HepG2 (cell line): ENCODE measurements around the gene JKAMP. TPM values are rescaled to one million over a fixed set of nuclear protein-coding genes. Genes with fewer than 3 reads are reported as not detected.

Experiments
- CCAR2 ChIP-seq: fragments of 200-400 bp; formaldehyde crosslinking; optimal IDR thresholded peaks from 2 replicates; pipeline ENCODE3; 2018; ENCODE audit warnings: low read depth, mild to moderate bottlenecking, low read length, moderate library complexity
- HNRNPH1 ChIP-seq: fragments of 200-400 bp; formaldehyde crosslinking; optimal IDR thresholded peaks from 2 replicates; pipeline ENCODE3; 2017; ENCODE audit warnings: mild to moderate bottlenecking, low read depth, low read length
- MTA1 ChIP-seq: sonication (generic); formaldehyde crosslinking; IDR thresholded peaks from 2 replicates; pipeline ENCODE4 v1.4.0; 2020; ENCODE audit warnings: missing genetic modification reagents, mild to moderate bottlenecking, borderline replicate concordance
- ZBTB7B ChIP-seq: sonication (generic); formaldehyde crosslinking; IDR thresholded peaks from 2 replicates; pipeline ENCODE4 v1.4.0; 2020; ENCODE audit warnings: missing genetic modification reagents
- ZNF251 ChIP-seq: sonication (generic); formaldehyde crosslinking; IDR thresholded peaks from 2 replicates; pipeline ENCODE4 v1.9.0; 2021; ENCODE audit warnings: mild to moderate bottlenecking, missing genetic modification reagents
- ZNF629 ChIP-seq: sonication (generic); formaldehyde crosslinking; conservative IDR thresholded peaks from 2 replicates; pipeline ENCODE4 v1.5.0; 2020; ENCODE audit warnings: missing genetic modification reagents
- polyA plus RNA-seq, 8 experiments: library from polyadenylated mRNA; depleted of rRNA in 3 of 8; stranded (reverse) in 7 of 8; unstranded in 1 of 8; fragments of >200 nt; fragmentation: Illumina TruSeq in 4 of 8; extraction: Trizol in 4 of 8; gene quantifications; 2 replicates each; pipeline versions ENCODE4 v1.2.1 to v1.2.3, GENCODE V29; 2011 to 2016; ENCODE audit warnings: low read depth in 4 of 8, missing spikeins in 1 of 8, mixed read lengths in 1 of 8; ENCODE audit not compliant: insufficient read depth in 1 of 8
- total RNA-seq, 5 experiments: library from RNA; depleted of rRNA; stranded (reverse); fragments of >200 nt; fragmentation: Illumina TruSeq; extraction: Trizol; gene quantifications; 2 replicates each; pipeline ENCODE4 v1.2.3, GENCODE V29; 2016; ENCODE audit warnings: low read depth in 1 of 5
- TF ChIP-seq, protein P1 (sequence below): sonication (generic); formaldehyde crosslinking; IDR thresholded peaks from 2 replicates; pipeline ENCODE4 v1.5.0; 2020; ENCODE audit warnings: mild to moderate bottlenecking, low read depth, missing genetic modification reagents, borderline replicate concordance
- TF ChIP-seq, protein P2 (sequence below): sonication (generic); formaldehyde crosslinking; IDR thresholded peaks from 2 replicates; pipeline ENCODE4 v1.5.0; 2020; ENCODE audit warnings: missing genetic modification reagents
- TF ChIP-seq, protein P3 (sequence below): sonication (generic); formaldehyde crosslinking; IDR thresholded peaks from 2 replicates; pipeline ENCODE4 v1.8.0; 2022; ENCODE audit warnings: missing genetic modification reagents, mild to moderate bottlenecking, borderline replicate concordance
- TF ChIP-seq, protein P4 (sequence below): sonication (generic); formaldehyde crosslinking; IDR thresholded peaks from 2 replicates; pipeline ENCODE4 v1.5.0; 2020; ENCODE audit warnings: missing genetic modification reagents
- TF ChIP-seq, protein P5 (sequence below): sonication (generic); formaldehyde crosslinking; IDR thresholded peaks from 2 replicates; pipeline ENCODE4 v1.9.0; 2021; ENCODE audit warnings: missing genetic modification reagents, borderline replicate concordance
- TF ChIP-seq, protein P6 (sequence below): sonication (generic); formaldehyde crosslinking; IDR thresholded peaks from 2 replicates; pipeline ENCODE4 v1.5.0; 2020; ENCODE audit warnings: mild to moderate bottlenecking, missing genetic modification reagents, borderline replicate concordance

The JKAMP gene
- total and polyA plus RNA-seq, 2 of the 13 experiments (the other 11 are each of a cell fraction or from before 2014, with no cell fraction given), result 56.4 to 135 TPM

DNA sequence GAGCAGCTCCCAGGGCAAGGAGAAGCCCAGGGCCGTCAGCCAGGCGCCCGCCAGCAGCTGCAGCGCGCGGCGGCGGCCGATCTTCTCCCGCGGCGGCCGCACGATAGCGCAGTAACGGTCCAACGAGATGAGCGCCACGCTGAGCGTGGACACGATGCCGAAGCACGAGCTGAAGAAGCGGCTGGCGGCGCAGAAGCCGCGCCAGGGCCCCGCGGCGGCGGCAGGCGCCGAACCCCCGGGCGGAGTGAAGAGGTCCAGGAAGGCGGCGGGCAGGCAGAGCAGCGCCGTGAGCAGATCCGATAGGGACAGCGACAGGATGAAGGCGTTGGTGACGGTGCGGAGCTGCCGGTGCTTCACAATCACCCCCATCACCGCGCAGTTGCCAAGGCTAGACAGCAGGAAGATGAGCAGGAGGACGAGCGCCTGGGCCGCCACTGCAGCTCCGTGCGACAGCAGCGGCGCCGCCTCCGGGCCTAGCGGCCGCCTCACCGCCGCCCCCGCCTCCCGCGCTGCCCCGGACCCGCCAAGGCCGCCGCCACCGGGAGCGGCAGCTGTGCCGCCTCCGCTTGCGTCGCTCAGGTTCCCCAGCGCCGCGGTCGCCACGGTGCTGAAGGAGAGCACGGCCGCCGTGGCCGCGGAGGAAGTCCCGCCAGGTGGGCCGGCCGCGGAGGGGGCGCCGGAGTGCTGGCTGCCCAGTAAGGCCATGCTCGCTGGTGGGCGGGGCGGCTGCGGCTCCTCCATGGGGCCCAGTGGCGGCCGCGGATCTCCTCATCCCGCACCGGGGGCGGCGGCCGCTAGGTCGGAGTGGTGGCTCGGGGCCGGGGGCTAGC, 19.6 kb upstream of the JKAMP start (continued):
- TF ChIP-seq, protein P1, sequence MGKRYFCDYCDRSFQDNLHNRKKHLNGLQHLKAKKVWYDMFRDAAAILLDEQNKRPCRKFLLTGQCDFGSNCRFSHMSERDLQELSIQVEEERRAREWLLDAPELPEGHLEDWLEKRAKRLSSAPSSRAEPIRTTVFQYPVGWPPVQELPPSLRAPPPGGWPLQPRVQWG (CRISPR knock-in tag), result no peak
- TF ChIP-seq ZBTB7B (CRISPR knock-in tag), result no peak
- TF ChIP-seq, protein P2, sequence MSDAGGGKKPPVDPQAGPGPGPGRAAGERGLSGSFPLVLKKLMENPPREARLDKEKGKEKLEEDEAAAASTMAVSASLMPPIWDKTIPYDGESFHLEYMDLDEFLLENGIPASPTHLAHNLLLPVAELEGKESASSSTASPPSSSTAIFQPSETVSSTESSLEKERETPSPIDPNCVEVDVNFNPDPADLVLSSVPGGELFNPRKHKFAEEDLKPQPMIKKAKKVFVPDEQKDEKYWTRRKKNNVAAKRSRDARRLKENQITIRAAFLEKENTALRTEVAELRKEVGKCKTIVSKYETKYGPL (CRISPR knock-in tag), result no peak
- no peak; the same call in 1 of the 2 replicates for TF ChIP-seq MTA1 (CRISPR knock-in tag)
- TF ChIP-seq, protein P3, sequence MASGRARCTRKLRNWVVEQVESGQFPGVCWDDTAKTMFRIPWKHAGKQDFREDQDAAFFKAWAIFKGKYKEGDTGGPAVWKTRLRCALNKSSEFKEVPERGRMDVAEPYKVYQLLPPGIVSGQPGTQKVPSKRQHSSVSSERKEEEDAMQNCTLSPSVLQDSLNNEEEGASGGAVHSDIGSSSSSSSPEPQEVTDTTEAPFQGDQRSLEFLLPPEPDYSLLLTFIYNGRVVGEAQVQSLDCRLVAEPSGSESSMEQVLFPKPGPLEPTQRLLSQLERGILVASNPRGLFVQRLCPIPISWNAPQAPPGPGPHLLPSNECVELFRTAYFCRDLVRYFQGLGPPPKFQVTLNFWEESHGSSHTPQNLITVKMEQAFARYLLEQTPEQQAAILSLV (CRISPR knock-in tag), result no peak
- no peak for TF ChIP-seq ZNF629 (CRISPR knock-in tag)
- TF ChIP-seq, protein P4, sequence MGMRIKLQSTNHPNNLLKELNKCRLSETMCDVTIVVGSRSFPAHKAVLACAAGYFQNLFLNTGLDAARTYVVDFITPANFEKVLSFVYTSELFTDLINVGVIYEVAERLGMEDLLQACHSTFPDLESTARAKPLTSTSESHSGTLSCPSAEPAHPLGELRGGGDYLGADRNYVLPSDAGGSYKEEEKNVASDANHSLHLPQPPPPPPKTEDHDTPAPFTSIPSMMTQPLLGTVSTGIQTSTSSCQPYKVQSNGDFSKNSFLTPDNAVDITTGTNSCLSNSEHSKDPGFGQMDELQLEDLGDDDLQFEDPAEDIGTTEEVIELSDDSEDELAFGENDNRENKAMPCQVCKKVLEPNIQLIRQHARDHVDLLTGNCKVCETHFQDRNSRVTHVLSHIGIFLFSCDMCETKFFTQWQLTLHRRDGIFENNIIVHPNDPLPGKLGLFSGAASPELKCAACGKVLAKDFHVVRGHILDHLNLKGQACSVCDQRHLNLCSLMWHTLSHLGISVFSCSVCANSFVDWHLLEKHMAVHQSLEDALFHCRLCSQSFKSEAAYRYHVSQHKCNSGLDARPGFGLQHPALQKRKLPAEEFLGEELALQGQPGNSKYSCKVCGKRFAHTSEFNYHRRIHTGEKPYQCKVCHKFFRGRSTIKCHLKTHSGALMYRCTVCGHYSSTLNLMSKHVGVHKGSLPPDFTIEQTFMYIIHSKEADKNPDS (CRISPR knock-in tag), result no peak
- no peak for TF ChIP-seq HNRNPH1
- no peak for TF ChIP-seq CCAR2
- TF ChIP-seq, protein P5, sequence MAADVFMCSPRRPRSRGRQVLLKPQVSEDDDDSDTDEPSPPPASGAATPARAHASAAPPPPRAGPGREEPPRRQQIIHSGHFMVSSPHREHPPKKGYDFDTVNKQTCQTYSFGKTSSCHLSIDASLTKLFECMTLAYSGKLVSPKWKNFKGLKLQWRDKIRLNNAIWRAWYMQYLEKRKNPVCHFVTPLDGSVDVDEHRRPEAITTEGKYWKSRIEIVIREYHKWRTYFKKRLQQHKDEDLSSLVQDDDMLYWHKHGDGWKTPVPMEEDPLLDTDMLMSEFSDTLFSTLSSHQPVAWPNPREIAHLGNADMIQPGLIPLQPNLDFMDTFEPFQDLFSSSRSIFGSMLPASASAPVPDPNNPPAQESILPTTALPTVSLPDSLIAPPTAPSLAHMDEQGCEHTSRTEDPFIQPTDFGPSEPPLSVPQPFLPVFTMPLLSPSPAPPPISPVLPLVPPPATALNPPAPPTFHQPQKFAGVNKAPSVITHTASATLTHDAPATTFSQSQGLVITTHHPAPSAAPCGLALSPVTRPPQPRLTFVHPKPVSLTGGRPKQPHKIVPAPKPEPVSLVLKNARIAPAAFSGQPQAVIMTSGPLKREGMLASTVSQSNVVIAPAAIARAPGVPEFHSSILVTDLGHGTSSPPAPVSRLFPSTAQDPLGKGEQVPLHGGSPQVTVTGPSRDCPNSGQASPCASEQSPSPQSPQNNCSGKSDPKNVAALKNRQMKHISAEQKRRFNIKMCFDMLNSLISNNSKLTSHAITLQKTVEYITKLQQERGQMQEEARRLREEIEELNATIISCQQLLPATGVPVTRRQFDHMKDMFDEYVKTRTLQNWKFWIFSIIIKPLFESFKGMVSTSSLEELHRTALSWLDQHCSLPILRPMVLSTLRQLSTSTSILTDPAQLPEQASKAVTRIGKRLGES (CRISPR knock-in tag), result no peak
- TF ChIP-seq, protein P6, sequence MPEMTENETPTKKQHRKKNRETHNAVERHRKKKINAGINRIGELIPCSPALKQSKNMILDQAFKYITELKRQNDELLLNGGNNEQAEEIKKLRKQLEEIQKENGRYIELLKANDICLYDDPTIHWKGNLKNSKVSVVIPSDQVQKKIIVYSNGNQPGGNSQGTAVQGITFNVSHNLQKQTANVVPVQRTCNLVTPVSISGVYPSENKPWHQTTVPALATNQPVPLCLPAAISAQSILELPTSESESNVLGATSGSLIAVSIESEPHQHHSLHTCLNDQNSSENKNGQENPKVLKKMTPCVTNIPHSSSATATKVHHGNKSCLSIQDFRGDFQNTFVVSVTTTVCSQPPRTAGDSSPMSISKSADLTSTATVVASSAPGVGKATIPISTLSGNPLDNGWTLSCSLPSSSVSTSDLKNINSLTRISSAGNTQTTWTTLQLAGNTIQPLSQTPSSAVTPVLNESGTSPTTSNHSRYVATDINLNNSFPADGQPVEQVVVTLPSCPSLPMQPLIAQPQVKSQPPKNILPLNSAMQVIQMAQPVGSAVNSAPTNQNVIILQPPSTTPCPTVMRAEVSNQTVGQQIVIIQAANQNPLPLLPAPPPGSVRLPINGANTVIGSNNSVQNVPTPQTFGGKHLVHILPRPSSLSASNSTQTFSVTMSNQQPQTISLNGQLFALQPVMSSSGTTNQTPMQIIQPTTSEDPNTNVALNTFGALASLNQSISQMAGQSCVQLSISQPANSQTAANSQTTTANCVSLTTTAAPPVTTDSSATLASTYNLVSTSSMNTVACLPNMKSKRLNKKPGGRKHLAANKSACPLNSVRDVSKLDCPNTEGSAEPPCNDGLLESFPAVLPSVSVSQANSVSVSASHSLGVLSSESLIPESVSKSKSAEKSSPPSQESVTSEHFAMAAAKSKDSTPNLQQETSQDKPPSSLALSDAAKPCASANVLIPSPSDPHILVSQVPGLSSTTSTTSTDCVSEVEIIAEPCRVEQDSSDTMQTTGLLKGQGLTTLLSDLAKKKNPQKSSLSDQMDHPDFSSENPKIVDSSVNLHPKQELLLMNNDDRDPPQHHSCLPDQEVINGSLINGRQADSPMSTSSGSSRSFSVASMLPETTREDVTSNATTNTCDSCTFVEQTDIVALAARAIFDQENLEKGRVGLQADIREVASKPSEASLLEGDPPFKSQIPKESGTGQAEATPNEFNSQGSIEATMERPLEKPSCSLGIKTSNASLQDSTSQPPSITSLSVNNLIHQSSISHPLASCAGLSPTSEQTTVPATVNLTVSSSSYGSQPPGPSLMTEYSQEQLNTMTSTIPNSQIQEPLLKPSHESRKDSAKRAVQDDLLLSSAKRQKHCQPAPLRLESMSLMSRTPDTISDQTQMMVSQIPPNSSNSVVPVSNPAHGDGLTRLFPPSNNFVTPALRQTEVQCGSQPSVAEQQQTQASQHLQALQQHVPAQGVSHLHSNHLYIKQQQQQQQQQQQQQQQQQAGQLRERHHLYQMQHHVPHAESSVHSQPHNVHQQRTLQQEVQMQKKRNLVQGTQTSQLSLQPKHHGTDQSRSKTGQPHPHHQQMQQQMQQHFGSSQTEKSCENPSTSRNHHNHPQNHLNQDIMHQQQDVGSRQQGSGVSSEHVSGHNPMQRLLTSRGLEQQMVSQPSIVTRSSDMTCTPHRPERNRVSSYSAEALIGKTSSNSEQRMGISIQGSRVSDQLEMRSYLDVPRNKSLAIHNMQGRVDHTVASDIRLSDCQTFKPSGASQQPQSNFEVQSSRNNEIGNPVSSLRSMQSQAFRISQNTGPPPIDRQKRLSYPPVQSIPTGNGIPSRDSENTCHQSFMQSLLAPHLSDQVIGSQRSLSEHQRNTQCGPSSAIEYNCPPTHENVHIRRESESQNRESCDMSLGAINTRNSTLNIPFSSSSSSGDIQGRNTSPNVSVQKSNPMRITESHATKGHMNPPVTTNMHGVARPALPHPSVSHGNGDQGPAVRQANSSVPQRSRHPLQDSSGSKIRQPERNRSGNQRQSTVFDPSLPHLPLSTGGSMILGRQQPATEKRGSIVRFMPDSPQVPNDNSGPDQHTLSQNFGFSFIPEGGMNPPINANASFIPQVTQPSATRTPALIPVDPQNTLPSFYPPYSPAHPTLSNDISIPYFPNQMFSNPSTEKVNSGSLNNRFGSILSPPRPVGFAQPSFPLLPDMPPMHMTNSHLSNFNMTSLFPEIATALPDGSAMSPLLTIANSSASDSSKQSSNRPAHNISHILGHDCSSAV, result no peak
- TF ChIP-seq ZNF251 (CRISPR knock-in tag), result no peak
